C4-2B (cell line): Measurements from ENCODE around the gene ETFDH.

Experiments
- H3K27ac ChIP-seq: fragments of 450-650 bp; 2 replicates; pipeline ENCODE4 v1.5.1; 2017
- CTCF ChIP-seq: fragments of 450-650 bp; conservative IDR thresholded peaks from 2 replicates; pipeline ENCODE4 v1.5.1; 2017; ENCODE audit warnings: mild to moderate bottlenecking
- ZFX ChIP-seq: fragments of 450-650 bp; IDR thresholded peaks from 2 replicates; pipeline ENCODE4 v1.6.1; 2017

The ETFDH gene

GRCh38 chr4:158758142-158758541, 86.0 kb downstream of the ETFDH start:
- TF ChIP-seq ZFX = no peak
- no peak for TF ChIP-seq CTCF
- H3K27ac ChIP-seq = no peak overlapping the region

GRCh38 chr4:158758703-158759102, 86.6 kb downstream of the ETFDH start:
- H3K27ac ChIP-seq = no peak overlapping the region
- TF ChIP-seq CTCF = no peak
- TF ChIP-seq ZFX = no peak
